EL (cell line): ENCODE measurements around the gene RTTN.
"Not testable (repeated sequence)": the region's sequence is repeated elsewhere in the genome, so short reads cannot be mapped to it uniquely, and the experiment has no call there.

Experiments used
- DNase-seq: peaks from one replicate; pipeline ENCODE4 v3.0.0-alpha.2; 2016

The RTTN gene, protein sequence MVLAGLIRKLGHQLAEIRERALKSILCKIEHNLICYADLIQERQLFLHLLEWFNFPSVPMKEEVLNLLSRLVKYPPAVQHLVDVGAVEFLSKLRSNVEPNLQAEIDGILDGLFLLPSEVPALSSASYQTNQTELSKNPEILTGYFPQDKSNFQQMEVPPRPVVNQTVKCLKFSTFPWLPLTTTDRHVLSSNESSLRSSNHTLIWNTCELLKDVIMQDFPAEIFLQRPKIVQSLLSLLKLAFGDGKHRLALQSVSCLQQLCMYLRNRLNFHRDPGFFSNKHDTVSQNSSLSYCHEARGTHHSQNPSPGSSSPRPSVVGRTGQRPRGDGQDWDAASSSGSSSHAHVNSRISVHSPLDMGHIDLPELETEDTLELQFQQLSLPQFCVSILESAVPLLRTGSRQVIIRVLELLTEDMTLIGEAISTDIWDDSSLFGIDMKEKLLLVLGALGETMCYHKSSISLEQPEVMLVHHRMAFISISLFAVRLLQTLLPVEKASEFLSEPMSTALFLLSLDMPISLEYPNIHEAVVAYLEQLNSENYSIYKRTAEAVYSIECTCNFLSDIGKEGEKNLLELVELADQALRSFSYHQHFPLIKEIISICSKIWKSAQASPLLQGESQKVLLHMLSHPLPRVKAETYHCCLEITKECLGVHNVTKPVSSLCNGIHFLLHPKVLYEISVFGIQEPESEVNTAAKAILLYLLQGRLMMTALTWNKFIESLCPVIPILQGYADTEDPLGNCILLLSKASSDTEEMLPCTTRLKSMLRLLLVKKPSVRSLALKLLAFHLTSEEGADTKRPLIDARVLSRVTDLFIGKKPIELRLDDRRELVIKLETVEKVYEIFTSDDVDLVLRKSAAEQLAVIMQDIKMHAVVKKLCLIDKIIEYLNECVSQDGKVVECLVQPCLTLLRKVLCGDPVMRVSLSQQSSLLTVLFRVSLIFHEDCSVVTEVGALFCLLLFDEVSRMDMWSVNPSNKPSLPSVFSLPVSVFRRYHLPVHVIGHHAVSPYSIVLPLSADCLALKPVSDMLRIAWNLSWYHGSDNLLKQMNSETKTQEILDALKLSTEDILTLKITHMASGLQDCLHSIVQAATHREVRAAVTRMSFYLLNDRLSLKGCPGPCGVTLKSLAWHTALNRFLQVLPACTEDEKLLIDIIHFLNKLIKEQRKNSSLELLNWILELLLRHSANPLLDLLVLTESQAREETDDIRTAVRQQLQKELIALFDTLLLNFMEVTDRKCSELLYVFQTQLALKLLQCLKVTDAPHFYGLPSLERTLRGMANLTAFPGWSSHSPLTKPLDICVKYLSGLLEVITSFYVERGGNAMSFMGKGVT (N-terminal part only)

DNA sequence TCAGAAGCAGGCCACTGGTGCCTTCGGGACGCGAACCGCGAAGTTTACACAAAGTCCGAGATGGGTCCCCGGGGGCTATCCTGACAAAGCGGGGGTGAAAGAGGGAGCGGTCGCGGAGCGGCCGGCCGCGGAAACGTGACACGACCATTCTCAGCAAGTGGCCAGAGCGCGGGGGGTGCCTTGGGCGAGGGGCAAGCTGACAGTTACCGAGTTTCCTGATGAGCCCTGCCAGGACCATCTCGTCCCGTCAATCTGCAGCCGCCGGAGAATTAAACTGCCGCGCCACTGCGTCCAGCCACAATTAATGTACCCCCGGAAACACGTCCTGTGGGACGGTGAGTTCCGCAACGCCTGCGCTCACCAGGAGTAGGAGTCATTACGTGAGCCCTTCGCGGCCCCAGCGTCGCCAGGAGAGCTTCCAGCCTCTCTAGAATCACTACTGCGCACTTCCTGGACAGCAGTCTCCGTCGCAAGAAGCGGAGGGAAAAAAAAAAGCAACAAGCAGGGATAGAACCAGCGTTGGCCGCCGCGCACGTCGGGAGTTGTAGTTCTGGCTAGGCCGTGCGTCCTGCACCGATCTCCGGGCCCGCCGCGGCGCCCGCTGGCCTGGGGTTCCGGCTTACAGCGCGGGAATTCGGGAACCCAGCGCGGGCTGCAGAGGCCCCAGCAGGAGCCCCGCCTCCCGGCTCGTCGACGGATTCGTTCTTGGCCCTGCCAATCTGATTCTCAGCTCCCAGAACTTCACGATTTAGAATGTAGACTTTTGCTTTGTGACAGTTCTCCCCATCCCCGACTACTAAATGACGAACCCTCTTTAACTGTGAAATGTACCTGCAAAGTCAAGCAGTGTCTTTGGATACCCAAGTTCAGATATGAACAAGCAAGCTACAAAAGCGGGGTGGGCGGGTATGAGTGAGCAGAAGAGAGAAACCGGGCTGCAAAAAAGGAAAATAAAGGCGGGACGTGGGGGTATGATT, at the start of gene RTTN:
Gene RTTN, minus strand, starts transcription at position 267 of the 977 bp plus-strand sequence. Its CDS starts 29 bp downstream, at position 238.
- DNase-seq, result peak; percentile 95

DNA sequence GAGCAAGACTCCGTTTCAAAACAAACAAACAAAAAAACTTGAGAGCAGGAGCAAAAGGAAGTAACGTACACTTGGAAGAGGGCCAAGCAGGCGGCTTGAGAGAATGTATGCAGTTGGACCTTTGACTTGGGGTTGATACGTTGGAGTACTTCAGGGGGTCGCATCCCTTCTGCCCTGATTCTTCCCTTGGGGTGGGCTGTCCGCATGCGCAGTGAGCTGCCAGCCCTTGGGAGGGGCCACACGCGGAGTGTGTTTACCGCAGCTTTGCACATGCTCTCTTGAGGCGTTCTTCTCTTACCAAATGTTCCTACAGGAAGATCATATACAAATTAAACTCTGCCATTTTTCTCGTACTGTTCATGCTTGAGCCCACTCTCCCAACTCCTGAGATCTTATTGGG, 45.3 kb upstream of the RTTN start:
- DNase-seq, result no peak

DNA sequence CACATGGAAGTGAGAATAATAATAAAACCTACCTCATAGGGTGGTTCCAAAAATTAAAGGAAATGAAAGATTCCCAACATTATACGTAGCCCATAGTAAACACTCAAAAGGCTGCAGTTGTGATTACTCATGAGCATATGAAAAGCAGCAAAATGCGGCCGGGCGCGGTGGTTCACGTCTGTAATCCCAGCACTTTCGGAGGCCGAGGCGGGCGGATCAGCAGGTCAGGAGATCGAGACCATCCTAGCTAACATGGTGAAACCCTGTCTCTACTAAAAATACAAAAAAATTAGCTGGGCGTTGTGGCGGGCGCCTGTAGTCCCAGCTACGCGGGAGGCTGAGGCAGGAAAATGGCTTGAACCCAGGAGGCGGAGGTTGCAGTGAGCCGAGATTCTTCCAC, 44.4 kb upstream of the RTTN start:
- not testable (repeated sequence) for DNase-seq

DNA sequence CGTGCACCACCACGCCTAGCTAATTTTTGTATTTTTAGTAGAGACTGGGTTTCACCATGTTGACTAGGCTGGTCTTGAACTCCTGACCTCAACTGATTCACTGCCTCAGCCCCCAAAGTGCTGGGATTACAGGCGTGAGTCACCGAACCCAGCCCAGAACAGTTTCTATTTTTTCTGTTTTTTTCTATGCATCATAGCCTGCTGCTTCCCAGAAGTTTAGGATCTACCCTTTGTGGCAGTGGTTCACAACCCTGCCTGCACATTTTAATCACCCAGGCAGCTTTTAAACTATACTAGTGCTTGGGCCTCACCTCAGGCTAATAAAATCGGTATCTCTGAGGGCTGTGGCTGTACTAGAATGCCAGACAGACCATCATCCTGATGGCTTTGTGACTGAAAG, 43.6 kb upstream of the RTTN start:
- DNase-seq, result peak; percentile 64

DNA sequence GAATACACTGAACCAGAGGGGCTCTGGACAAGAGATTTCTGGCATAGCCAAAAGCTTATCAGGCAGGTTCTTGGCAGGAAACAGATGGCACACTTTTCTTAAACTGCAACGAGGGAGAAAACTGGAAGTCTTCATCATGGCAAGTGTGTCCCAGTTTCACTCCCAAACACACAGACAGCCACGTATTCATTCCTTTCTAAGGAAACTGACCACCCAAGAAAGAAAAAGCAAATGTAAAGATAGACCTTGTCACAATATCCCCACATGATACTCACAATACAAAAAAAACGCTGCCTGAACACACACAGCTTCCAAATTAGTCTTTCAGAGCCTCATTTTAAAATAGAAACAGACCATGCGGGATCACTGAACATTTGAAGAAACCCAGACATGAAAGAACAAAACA, 40.6 kb upstream of the RTTN start:
- DNase-seq, result no peak

DNA sequence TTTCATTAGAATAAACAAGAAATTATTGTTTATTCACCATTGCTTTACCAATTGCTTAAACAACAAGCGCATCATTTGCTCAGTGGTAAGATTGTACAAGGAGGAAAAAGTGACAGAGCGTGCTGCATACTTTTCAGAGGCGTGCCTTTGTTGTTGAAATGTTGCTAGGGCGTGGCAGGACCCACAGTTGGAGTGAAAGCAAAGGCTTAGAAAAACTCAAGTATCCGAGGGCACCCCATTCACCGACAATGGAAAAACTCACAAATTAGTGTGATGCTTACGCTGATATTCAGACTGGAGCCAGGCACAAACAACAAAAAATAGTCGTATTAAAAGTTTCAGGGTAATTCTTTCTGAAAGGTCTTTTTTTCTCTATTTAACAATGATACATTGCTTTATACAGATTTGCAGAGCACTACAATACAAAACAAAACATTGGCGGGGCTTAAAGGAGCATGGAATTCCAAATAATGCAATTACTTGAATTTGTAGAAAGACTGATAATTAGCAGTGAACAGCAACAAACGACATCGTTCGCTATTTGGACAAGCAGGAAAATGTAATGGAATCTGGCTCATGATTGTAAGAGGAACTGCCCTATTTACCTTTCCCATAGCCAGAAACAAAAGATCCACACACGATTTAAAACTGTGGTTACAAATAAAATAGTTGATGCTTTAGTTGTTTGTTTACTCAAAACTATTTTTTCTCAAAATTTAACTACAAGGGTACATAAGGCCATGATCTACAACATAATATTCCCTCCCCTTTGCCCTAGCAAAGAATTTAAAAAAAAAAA, 37.8 kb upstream of the RTTN start:
- no peak for DNase-seq

DNA sequence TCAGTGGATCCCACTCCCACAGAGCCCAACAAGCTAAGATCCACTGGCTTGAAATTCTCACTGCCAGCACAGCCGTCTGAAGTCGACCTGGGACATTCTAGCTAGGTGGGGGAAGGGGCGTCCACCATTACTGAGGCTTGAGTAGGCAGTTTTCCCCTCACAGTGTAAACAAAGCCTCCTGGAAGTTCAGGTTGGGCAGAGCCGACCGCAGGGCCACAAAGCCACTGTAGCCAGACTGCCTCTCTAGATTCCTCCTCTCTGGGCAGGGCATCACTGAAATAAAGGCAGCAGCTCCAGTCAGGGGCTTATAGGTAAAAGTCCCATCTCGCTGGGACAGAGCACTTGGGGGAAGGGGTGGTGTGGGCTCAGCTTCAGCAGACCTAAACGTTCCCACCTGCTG, 31.4 kb upstream of the RTTN start:
- not testable (repeated sequence) for DNase-seq

DNA sequence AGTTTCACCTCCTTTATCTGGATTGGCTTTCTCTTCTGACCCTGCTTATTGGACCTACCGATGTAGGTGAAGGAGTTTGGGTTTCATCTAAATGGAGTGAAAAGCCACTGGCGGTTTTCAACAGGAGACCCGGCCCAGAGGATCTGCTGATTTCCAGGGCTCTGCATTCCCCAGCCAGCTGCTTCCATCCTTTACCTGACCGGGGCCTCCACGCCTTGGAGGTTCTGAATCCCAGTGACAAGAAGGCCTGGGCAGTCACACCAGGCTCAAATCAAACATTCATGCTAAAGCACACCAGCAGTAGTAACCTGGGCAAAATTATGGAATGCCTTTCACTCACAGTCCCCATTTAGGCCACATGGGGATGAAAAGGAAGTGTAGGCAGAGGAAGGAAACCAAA, 30.0 kb upstream of the RTTN start:
- no peak for DNase-seq

DNA sequence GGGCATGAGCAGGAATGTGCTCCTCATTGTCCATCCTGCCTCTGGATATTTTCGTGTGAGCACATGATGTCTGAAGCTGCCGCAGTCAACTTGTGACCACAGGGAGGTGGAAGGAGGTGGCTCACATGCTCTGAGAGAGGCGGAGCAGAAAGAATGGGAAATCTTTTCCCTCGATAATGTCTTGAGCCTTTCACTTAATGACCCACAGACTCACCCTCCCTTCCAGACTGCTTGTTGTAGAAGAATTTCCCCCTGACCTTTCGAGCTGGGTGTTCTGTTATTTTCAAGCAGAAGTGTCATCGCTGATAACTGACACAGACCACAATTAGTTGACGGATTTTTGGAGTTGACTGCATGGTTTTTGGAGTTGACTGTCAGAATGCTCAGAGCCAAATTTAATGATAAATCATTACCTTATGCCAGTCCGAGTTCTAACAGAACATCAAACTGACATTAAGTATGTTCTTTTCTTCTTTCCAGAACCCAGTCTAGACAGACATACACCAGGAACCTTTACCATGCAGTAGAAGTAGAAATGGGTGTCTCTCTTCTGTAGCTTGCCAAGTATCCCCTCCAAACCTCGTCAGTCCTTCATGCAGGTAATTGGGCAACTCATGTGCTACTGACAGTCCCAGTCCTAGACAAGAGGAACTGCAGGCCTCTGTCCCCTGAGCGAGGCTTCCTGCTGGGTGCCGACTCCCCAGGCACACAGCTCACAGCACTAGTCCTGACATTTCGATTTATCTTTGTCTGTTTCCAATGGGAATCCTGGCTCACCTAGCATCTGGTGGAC, 29.4 kb upstream of the RTTN start:
- peak; percentile 53 for DNase-seq

DNA sequence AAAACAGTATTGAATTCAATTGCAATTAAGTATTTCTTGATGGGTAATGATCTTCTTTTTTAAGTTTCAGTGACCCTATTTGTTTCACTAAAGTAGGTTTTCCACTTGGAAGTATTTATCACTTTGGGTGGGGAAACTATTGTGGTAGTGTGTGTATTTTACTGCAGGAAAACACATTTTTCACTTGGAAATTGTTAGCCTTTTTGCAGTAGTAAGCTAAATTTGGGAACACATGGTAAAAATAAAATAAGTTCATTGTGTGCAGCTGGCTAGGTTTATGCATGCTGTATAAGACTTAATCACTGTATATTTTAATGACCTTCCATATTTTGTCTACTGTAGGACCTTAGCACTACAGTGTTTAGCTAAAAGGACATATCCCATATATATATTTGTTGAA, 28.5 kb upstream of the RTTN start:
- DNase-seq, result no peak

DNA sequence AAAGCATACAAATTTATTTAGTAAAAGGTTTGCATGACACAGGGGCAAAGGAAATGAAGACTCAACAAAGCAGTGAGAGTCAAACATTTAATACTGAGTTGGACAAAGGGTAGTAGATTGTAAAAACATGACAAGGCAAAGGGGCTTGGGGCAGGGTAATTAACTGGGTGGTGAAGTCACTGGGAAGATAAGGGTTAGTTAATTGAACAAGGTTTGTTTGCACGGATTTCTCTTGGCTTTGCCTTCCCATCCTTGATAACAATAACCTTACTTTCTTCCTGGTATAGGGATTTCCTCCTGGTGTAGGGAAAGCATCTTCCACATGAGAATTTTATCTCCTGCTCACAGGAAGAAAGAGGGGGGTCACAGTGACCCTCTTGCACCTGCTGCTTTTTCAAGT, 26.8 kb upstream of the RTTN start:
- no peak for DNase-seq

DNA sequence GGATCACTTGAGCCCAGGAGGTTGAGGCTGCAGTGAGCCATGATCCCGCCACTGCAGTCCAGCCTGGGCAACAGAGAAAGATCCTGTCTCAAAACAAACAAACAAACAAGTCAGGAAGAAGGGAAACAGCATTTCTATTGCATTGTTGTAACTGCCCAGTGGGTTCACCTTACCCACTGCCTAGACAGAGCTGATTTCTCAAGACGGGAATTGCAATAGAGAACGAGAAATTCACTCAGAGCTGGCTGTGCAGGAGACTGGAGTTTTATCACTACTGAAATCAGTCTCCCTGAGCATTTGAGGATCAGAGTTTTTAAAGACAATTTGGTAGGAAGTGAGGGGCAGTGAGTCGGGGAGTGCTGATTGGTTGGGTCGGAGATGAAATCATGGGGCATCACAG, 24.2 kb upstream of the RTTN start:
- no peak for DNase-seq

DNA sequence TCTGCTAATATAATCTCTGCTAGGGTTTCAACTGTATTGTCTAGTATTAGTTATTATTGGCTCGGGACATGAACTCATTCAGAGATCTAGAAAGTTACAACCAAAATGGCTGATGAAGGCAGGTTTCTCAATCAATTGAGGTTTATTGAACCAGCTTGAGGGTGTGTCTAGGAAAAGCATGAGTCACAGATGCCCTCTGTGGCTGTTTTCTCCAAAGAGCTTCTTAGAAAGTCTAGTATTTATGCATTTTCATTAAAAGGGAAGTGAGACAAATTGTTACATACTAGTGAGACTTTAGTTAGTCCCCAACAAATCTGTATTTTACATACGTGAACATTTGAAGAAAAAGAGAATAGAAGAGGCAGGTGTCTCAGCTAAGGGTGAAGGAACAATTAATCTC, 23.0 kb upstream of the RTTN start:
- peak; percentile 4 for DNase-seq

DNA sequence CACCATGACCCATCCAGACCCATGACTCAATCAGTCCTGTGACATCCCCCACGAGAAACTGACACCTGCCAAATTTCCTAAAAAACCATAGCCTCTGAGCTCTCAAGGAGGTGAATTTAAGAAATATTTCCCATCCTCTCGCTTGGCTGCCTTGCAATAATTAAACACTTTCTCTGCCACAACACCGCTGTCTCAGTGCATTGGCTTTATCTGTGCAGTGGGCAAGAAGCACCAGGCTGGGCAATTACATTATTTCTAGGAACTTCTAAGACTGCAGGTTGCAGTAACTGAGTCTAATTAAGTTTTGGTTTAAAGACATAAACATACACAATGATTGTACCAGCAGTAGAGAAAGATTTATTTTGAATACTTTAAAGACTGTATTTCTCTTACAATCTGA, 22.0 kb upstream of the RTTN start:
- no peak for DNase-seq

DNA sequence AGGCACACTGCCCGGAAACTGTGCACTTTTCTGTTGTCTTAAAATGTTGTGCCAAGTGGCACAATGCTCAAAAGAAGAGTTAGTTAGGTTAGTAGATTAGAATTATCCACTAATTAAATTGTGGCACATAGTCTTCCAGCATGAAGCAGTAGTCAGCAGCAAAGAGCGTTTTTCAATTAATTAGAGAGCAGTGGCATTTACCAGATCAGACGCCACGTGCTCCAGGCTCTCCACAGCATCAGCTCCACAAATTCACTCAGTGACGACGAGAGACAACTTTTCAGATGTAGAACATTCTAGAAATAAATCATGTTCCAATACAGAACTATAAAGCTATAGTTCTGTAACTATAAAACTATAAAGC, 16.4 kb upstream of the RTTN start:
- DNase-seq, result no peak

DNA sequence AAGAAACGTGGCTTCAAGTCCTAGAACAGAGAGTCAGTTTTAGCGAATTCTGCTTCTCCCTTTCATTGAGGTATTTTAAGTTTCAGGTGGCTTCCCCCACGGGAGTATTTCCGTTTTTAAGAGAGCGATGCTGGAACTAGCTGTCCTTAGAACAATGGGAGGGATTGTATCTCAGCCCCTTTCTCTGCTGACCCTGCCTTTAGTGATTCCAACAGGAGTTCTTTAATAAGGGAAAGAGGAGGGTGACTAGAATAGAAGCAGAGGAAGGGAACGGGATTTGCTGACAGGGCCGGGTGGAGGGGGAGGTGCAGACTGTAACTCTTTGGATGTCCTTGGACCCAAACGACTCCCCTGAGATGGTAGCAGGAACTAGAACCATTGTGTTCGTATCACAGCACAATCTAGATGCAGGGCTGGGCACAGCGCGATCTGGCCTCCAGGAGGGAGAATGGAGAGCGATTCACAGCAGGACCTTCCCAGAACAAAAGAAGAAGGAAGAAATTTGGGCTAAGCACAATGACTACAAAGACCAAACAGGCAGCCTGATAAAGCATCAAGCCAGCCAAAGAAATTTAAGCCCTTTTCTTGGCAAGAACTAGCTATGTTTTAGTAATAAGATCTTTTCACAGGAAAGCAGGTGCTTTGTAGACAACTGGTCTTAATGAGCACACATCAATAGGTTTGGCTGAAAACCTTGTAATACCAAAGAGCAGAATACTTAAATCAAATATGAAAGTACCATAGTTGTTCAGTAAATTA, 15.8 kb upstream of the RTTN start:
- DNase-seq, result no peak

DNA sequence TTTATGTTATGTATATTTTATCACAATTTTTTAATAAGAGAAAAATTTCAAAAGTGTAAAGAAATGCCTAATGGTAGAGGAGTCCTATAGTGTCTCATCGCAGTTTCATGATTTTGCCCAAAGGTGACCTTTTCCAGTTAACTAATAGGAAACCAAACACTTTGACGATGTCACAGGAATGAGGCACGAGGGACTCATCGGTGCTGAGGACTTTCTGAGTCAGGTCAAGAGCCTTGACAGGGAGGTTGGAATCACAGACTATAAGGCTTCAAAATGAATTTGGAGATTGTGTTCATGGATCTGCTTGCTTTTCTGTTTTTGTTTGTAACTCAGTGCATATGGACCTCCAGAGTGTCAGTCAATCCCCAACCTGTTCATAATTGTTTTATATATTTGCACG, 15.1 kb upstream of the RTTN start:
- no peak for DNase-seq

DNA sequence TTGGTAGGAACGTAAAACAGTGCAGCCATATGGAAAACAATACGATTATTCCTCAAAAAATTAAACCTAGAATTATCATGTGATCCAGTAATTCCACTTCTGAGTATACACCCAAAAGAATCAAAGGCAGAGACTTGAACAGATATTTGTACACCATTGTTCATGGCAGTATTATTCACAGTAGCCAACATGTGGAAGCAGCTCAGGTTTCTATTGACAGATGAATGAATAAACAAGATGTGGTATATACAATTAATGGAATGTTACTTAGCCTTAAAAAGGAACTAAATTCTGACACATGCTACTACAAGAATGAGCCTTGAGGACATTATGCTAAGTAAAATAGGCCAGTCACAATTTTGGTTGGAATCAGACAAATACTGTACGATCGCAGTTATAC, 14.2 kb upstream of the RTTN start:
- DNase-seq, result no peak

DNA sequence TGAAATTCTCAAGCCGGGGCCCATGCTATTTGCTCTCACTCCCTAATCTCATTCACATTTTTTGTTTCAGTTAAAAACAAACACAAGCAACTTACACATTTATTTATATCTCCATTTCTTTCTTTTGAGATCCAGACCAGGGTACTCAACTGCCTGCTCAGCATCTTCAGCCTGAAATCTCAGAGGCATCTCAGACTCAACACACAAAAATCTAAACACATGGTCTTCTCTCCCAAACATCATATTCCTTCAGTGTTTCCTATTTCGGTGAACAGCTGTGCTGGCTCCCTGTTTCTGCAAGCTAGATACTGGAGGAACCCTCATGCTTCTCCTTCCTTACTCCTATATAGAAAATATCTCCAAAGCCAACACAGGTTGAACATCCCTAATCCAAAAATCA, 11.3 kb upstream of the RTTN start:
- DNase-seq, result no peak

DNA sequence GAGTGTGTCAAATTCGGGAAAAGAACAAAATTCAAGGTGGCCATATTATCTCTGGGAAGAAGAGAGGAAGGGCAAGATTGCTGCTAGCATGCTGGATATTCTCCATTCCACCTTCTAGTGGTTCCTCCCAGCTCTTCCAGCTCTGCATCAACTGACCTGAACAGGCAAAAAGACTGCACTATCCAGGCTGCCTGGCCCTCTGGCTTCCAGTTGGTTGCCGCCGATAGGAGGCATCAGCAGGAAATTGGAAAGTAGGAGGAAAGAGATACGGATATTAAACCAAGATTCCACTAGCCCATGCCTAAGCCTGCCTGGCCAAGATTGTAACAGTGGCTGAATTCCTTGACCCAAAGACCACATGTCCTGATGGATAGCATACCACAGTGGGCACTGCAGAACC, 1.7 kb upstream of the RTTN start:
- no peak for DNase-seq
